Measurements from ENCODE around the gene TUBB2B. TPM values are rescaled to one million over a fixed set of nuclear protein-coding genes. Genes with fewer than 3 reads are reported as not detected.

The TUBB2B gene
- total and polyA plus RNA-seq, 9 of the 15 experiments (the other 6 are each of a cell fraction or from before 2014, with no cell fraction given) = 0.11 to 9.7 (median 4.6) TPM

GRCh38 chr6:3230900-3231246 is 3.4 kb upstream of the TUBB2B start (continued):
- TF ChIP-seq, protein P1, sequence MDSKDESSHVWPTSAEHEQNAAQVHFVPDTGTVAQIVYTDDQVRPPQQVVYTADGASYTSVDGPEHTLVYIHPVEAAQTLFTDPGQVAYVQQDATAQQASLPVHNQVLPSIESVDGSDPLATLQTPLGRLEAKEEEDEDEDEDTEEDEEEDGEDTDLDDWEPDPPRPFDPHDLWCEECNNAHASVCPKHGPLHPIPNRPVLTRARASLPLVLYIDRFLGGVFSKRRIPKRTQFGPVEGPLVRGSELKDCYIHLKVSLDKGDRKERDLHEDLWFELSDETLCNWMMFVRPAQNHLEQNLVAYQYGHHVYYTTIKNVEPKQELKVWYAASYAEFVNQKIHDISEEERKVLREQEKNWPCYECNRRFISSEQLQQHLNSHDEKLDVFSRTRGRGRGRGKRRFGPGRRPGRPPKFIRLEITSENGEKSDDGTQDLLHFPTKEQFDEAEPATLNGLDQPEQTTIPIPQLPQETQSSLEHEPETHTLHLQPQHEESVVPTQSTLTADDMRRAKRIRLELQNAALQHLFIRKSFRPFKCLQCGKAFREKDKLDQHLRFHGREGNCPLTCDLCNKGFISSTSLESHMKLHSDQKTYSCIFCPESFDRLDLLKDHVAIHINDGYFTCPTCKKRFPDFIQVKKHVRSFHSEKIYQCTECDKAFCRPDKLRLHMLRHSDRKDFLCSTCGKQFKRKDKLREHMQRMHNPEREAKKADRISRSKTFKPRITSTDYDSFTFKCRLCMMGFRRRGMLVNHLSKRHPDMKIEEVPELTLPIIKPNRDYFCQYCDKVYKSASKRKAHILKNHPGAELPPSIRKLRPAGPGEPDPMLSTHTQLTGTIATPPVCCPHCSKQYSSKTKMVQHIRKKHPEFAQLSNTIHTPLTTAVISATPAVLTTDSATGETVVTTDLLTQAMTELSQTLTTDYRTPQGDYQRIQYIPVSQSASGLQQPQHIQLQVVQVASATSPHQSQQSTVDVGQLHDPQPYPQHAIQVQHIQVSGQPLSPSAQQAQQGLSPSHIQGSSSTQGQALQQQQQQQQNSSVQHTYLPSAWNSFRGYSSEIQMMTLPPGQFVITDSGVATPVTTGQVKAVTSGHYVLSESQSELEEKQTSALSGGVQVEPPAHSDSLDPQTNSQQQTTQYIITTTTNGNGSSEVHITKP (IDR thresholded peaks at IDR 0.05; ENCODE audit: partially characterized antibody) = no peak
- TF ChIP-seq MITF (IDR thresholded peaks at IDR 0.05) (no peak), ZFP30 (CRISPR knock-in tag; IDR thresholded peaks at IDR 0.05; ENCODE audit: borderline replicate concordance) (no peak), E4F1 (CRISPR knock-in tag; IDR thresholded peaks at IDR 0.05; ENCODE audit: borderline replicate concordance) (no peak), TEAD4 (IDR thresholded peaks at IDR 0.05; ENCODE audit: low read length) (no peak), TEAD4 (CRISPR knock-in tag; IDR thresholded peaks at IDR 0.05; ENCODE audit: borderline replicate concordance) (no peak), ELF2 (CRISPR knock-in tag; IDR thresholded peaks at IDR 0.05) (no peak), ZFP36 (IDR thresholded peaks at IDR 0.05; ENCODE audit: low read depth, low read length, partially characterized antibody) (no peak), FOXO4 (CRISPR knock-in tag; IDR thresholded peaks at IDR 0.05) (no peak), SRF (CRISPR knock-in tag; IDR thresholded peaks at IDR 0.05) (no peak), ZSCAN32 (CRISPR knock-in tag; IDR thresholded peaks at IDR 0.05) (no peak), ZNF395 (CRISPR knock-in tag; IDR thresholded peaks at IDR 0.05) (no peak)
- TF ChIP-seq, protein P2, sequence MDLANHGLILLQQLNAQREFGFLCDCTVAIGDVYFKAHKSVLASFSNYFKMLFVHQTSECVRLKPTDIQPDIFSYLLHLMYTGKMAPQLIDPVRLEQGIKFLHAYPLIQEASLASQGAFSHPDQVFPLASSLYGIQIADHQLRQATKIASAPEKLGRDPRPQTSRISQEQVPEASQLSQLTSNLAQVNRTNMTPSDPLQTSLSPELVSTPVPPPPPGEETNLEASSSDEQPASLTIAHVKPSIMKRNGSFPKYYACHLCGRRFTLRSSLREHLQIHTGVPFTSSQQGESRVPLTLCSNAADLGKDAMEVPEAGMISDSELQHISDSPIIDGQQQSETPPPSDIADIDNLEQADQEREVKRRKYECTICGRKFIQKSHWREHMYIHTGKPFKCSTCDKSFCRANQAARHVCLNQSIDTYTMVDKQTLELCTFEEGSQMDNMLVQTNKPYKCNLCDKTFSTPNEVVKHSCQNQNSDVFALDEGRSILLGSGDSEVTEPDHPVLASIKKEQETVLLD (IDR thresholded peaks at IDR 0.05) = no peak
- TF ChIP-seq, protein P3, sequence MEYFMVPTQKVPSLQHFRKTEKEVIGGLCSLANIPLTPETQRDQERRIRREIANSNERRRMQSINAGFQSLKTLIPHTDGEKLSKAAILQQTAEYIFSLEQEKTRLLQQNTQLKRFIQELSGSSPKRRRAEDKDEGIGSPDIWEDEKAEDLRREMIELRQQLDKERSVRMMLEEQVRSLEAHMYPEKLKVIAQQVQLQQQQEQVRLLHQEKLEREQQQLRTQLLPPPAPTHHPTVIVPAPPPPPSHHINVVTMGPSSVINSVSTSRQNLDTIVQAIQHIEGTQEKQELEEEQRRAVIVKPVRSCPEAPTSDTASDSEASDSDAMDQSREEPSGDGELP (CRISPR knock-in tag; IDR thresholded peaks at IDR 0.05; ENCODE audit: borderline replicate concordance) = no peak
